SU-DHL-6 (cell line): ENCODE results near the gene ENAM.

Experiments
- H2AFZ ChIP-seq: fragments of 200-600 bp; sonication (generic); 2 replicates; pipeline ENCODE4 v1.6.1; 2014; ENCODE audit warnings: low read depth, mild to moderate bottlenecking, moderate library complexity, mixed read lengths, antibody characterized with exemption, low read length; ENCODE audit not compliant: severe bottlenecking
- H3F3A ChIP-seq: fragments of 200-600 bp; shearing (Covaris generic); 2 replicates; pipeline ENCODE4 v1.6.0; 2016; ENCODE audit warnings: antibody characterized with exemption, mild to moderate bottlenecking; ENCODE audit not compliant: insufficient read depth
- H3K27ac ChIP-seq: fragments of 200-600 bp; sonication (generic); 2 replicates; pipeline ENCODE4 v1.5.1; 2016; ENCODE audit warnings: low read depth, mild to moderate bottlenecking, low read length, moderate library complexity, mixed read lengths
- H3K27me3 ChIP-seq: fragments of 200-600 bp; sonication (generic), shearing (Covaris generic); 2 replicates; pipeline ENCODE4 v1.6.0; 2014; ENCODE audit warnings: mild to moderate bottlenecking, low read length
- H3K36me3 ChIP-seq: fragments of 200-600 bp; sonication (generic); 2 replicates; pipeline ENCODE4 v1.6.1; 2014; ENCODE audit warnings: mild to moderate bottlenecking, low read length, mixed read lengths
- H3K4me2 ChIP-seq: fragments of 300-600, 200-600 bp; shearing (Covaris generic), sonication (generic); 2 replicates; pipeline ENCODE4 v1.6.0; 2014; ENCODE audit warnings: low read length, low read depth, mild to moderate bottlenecking; ENCODE audit not compliant: poor library complexity, severe bottlenecking
- H3K4me3 ChIP-seq: fragments of 200-600 bp; sonication (generic); 2 replicates; pipeline ENCODE4 v1.5.1; 2014; ENCODE audit warnings: antibody characterized with exemption, low read length, mild to moderate bottlenecking, mixed read lengths; ENCODE audit not compliant: insufficient read depth, poor library complexity, severe bottlenecking
- H3K79me2 ChIP-seq: fragments of 200-600 bp; sonication (generic); 2 replicates; pipeline ENCODE4 v1.6.1; 2014; ENCODE audit warnings: mild to moderate bottlenecking, low read length, moderate library complexity; ENCODE audit not compliant: insufficient read depth
- H3K9ac ChIP-seq: fragments of 200-600 bp; sonication (generic); 2 replicates; pipeline ENCODE4 v1.7.0; 2014; ENCODE audit warnings: mild to moderate bottlenecking, low read length
- H3K9me2 ChIP-seq: fragments of 200-600 bp; sonication (generic); replicated peaks from 2 replicates; pipeline ENCODE4 v1.6.1; 2014; ENCODE audit warnings: low read length; ENCODE audit not compliant: insufficient read depth
- H3K9me3 ChIP-seq: fragments of 200-600 bp; sonication (generic); 2 replicates; pipeline ENCODE4 v1.6.1; 2014; ENCODE audit warnings: low read length, mixed read lengths; ENCODE audit not compliant: insufficient read depth
- H4K20me1 ChIP-seq: fragments of 200-600 bp; sonication (generic); 2 replicates; pipeline ENCODE4 v1.6.1; 2014; ENCODE audit warnings: low read depth, mild to moderate bottlenecking, antibody characterized with exemption, low read length, moderate library complexity, mixed read lengths
- EZH2phosphoT487 ChIP-seq: fragments of 200-600 bp; sonication (generic), shearing (Covaris generic); conservative IDR thresholded peaks from 2 replicates; pipeline ENCODE4 v1.6.1; 2018; ENCODE audit warnings: mild to moderate bottlenecking, antibody characterized with exemption, low read length, moderate library complexity, mixed read lengths
- TF ChIP-seq, protein P1 (sequence below): fragments of 200-600 bp; sonication (generic); IDR thresholded peaks from one replicate; pipeline ENCODE4 v1.5.1; 2017; ENCODE audit warnings: antibody characterized with exemption, mild to moderate bottlenecking, low read length, moderate library complexity; ENCODE audit not compliant: insufficient read depth, poor library complexity, severe bottlenecking

The ENAM gene

GRCh38 chr4:70651864-70652506 is 23.4 kb downstream of the ENAM start:
- H3K9ac ChIP-seq = no peak overlapping the region
- H3K4me3 ChIP-seq = no peak overlapping the region
- no peak overlapping the region for H2AFZ ChIP-seq

GRCh38 chr4:70654605-70655011 is 26.1 kb downstream of the ENAM start:
- no peaks in the 10 kb centered on the region for H3K9me2 ChIP-seq
- no peak overlapping the region for H3K27ac ChIP-seq
- TF ChIP-seq, protein P1, sequence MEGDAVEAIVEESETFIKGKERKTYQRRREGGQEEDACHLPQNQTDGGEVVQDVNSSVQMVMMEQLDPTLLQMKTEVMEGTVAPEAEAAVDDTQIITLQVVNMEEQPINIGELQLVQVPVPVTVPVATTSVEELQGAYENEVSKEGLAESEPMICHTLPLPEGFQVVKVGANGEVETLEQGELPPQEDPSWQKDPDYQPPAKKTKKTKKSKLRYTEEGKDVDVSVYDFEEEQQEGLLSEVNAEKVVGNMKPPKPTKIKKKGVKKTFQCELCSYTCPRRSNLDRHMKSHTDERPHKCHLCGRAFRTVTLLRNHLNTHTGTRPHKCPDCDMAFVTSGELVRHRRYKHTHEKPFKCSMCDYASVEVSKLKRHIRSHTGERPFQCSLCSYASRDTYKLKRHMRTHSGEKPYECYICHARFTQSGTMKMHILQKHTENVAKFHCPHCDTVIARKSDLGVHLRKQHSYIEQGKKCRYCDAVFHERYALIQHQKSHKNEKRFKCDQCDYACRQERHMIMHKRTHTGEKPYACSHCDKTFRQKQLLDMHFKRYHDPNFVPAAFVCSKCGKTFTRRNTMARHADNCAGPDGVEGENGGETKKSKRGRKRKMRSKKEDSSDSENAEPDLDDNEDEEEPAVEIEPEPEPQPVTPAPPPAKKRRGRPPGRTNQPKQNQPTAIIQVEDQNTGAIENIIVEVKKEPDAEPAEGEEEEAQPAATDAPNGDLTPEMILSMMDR = no peak
- TF ChIP-seq EZH2phosphoT487 = no peak
- H3K4me3 ChIP-seq = no peak overlapping the region
- no peak overlapping the region for H2AFZ ChIP-seq
- peaks cover 16% of the 10 kb centered on the region; the same call in 1 of the 2 replicates for H3K79me2 ChIP-seq
- H3K27me3 ChIP-seq = no peaks in the 10 kb centered on the region
- H4K20me1 ChIP-seq = peaks cover 3% of the 10 kb centered on the region; the same call in 1 of the 2 replicates
- no peaks in the 10 kb centered on the region for H3K9me3 ChIP-seq
- H3F3A ChIP-seq = peaks cover 70% of the 10 kb centered on the region
- no peak overlapping the region for H3K9ac ChIP-seq
- H3K36me3 ChIP-seq = peaks cover 21% of the 10 kb centered on the region; the same call in 1 of the 2 replicates
- H3K4me2 ChIP-seq = no peak overlapping the region

More at GRCh38 chr4:70651864-70652506, 23.4 kb downstream of the ENAM start:
- H3K27ac ChIP-seq = peak overlapping the region; percentile 23; the same call in 1 of the 2 replicates
- TF ChIP-seq EZH2phosphoT487 = no peak
- TF ChIP-seq, protein P1 = peak; percentile 17
- H3K9me2 ChIP-seq = no peaks in the 10 kb centered on the region
- no peaks in the 10 kb centered on the region for H3K27me3 ChIP-seq
- no peaks in the 10 kb centered on the region for H4K20me1 ChIP-seq
- H3K9me3 ChIP-seq = no peaks in the 10 kb centered on the region
- H3F3A ChIP-seq = peaks cover 50% of the 10 kb centered on the region; the same call in 1 of the 2 replicates
- H3K36me3 ChIP-seq = peaks cover 17% of the 10 kb centered on the region; the same call in 1 of the 2 replicates
- no peaks in the 10 kb centered on the region for H3K79me2 ChIP-seq
- no peak overlapping the region for H3K4me2 ChIP-seq

DNA sequence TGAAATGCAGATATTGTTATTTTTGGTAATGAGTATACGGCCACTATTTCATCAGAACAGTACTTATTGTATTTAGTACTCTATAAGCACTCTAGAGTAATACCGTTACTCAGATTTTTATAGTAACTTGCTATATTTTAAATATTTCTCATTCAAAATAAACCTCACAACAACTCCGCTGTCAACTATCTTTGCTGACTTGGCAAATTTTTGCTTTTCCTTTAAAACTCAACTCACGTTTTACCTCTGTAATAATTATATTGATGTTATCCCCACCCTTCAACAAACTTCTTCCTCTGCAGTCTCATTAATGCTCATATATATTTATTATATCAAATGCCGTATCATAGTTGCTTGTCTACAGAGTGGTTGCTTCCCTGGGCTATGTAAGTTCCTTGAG is 28.8 kb downstream of the ENAM start:
- peaks cover 43% of the 10 kb centered on the region for H3K79me2 ChIP-seq
- H3K9ac ChIP-seq = no peak overlapping the region
- TF ChIP-seq EZH2phosphoT487 = no peak
- TF ChIP-seq, protein P1 = no peak
- H3K9me2 ChIP-seq = no peaks in the 10 kb centered on the region
- H3K9me3 ChIP-seq = no peaks in the 10 kb centered on the region
- no peak overlapping the region for H3K4me3 ChIP-seq
- peak overlapping the region; percentile 34; the same call in 1 of the 2 replicates for H3K27ac ChIP-seq
- peaks cover 71% of the 10 kb centered on the region for H3F3A ChIP-seq
- H3K27me3 ChIP-seq = no peaks in the 10 kb centered on the region
- H3K4me2 ChIP-seq = peak overlapping the region; percentile 49
- H2AFZ ChIP-seq = no peak overlapping the region
- peaks cover 3% of the 10 kb centered on the region; the same call in 1 of the 2 replicates for H4K20me1 ChIP-seq
- peaks cover 25% of the 10 kb centered on the region; the same call in 1 of the 2 replicates for H3K36me3 ChIP-seq
